ENCODE measurements around the gene SPG21. TPM values are rescaled to one million over a fixed set of nuclear protein-coding genes. Genes with fewer than 3 reads are reported as not detected.

The SPG21 gene
- total and polyA plus RNA-seq, 2 of the 13 experiments (the other 11 are each of a cell fraction or from before 2014, with no cell fraction given): 36.7 to 42.4 TPM

DNA sequence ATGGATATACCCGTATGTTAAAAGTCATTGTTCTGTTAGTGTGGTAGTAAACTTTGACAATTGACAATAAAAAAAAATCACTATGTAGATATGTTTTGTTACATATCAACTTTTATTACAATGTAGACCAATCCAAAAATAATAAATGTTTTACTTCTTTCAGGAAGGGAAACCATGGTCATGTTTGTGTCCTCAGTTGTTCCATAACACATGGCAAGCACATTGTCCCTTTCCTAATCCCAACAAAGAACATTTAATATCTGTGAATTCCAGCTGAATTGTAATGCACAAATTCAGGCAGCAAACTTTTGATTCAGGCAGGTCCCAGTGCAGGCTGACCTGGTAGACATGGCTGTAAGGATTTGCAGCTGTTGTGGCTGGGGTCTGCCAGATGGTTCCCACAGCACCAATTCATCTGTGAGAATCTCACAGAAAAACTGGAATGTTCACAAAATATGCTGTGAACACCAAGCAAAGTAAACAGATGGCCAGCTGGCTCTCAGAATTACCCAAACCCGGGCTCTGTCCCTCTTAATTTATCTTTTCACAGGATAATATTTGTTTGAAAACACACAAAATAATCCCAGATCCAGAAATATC, 1.9 kb upstream of the SPG21 start:
- 37% methylated on average over 2 of the region's 2 CpGs for WGBS (ENCODE audit: low lambda C conversion rate)
- H3K4me3 ChIP-seq (replicated peaks in 1 of 3; ENCODE audit: insufficient read depth in 1 of 3, low read depth in 2 of 3, low read length in 3 of 3): no peak overlapping the region
- intact Hi-C loops (cut with micrococcal nuclease; ENCODE audit: unreplicated experiment) (loop anchor here (5.0 kb wide), 1 partner anchor 61 kb away; no protein-coding TSS in a partner anchor), in situ Hi-C loops (cut with HindIII; ENCODE audit: extremely low pct_ligation_motif_present, low pct_unique_long_range_greater_than_20kb) (no loop called here)
- peaks cover 10% of the 10 kb centered on the region for H3K79me2 ChIP-seq (ENCODE audit: insufficient read depth, low read length)
- DNase-seq (ENCODE audit: low spot score): no peak
- no peaks in the 10 kb centered on the region for H3K9me3 ChIP-seq (ENCODE audit: low read length)
- H4K20me1 ChIP-seq (ENCODE audit: insufficient read depth, low read length): no peaks in the 10 kb centered on the region
- no TSS peak for BruUV-seq (replicated peaks)
- peaks cover 34% of the 10 kb centered on the region for H3K4me1 ChIP-seq (ENCODE audit: insufficient read depth, low read length)
- ChIA-PET POLR2A (no interaction called here), CTCF (ENCODE audit: low intra/inter-chr PET ratio, low total read pairs) (no interaction called here)
- H3K27ac ChIP-seq (ENCODE audit: extremely low read length, insufficient read depth, low read length): no peak overlapping the region
- H3K4me2 ChIP-seq (ENCODE audit: low read depth, low read length): no peak overlapping the region
- FAIRE-seq: no peak
- no peaks in the 10 kb centered on the region for H3K36me3 ChIP-seq (replicated peaks in 1 of 2; ENCODE audit: control insufficient read depth in 1 of 2, insufficient read depth in 2 of 2, low read length in 2 of 2)
- no peak for ATAC-seq
- no peak overlapping the region for H3K9ac ChIP-seq (ENCODE audit: insufficient read depth, low read depth, low read length)
- no peak overlapping the region for H2AFZ ChIP-seq (ENCODE audit: low read length)
- no peaks in the 10 kb centered on the region; a peak in 1 of 5 replicates for H3K27me3 ChIP-seq (ENCODE audit: control insufficient read depth in 1 of 2, insufficient read depth in 2 of 2, low read length in 2 of 2)
- TF ChIP-seq KDM6A (CRISPR knock-in tag; IDR thresholded peaks at IDR 0.05; ENCODE audit: low read depth) (no peak), NAIF1 (CRISPR knock-in tag; IDR thresholded peaks at IDR 0.05; ENCODE audit: borderline replicate concordance) (no peak), BORCS8-MEF2B (CRISPR knock-in tag; IDR thresholded peaks at IDR 0.05) (no peak), ESRRA (CRISPR knock-in tag; IDR thresholded peaks at IDR 0.05; ENCODE audit: low read depth) (no peak), KMT2B (CRISPR knock-in tag; IDR thresholded peaks at IDR 0.05) (no peak), IRF2 (CRISPR knock-in tag; IDR thresholded peaks at IDR 0.05) (no peak), ATRX (CRISPR knock-in tag; IDR thresholded peaks at IDR 0.05; ENCODE audit: borderline replicate concordance) (no peak), ZNF761 (CRISPR knock-in tag; conservative IDR thresholded peaks at IDR 0.05) (no peak), FOXP1 (IDR thresholded peaks at IDR 0.05) (no peak), FOXP1 (CRISPR knock-in tag; IDR thresholded peaks at IDR 0.05) (no peak), PCBP1 (IDR thresholded peaks at IDR 0.05; ENCODE audit: borderline replicate concordance, low read depth, low read length) (no peak)
- TF ChIP-seq, protein P1, sequence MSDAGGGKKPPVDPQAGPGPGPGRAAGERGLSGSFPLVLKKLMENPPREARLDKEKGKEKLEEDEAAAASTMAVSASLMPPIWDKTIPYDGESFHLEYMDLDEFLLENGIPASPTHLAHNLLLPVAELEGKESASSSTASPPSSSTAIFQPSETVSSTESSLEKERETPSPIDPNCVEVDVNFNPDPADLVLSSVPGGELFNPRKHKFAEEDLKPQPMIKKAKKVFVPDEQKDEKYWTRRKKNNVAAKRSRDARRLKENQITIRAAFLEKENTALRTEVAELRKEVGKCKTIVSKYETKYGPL (CRISPR knock-in tag; IDR thresholded peaks at IDR 0.05): no peak
- TF ChIP-seq, protein P2, sequence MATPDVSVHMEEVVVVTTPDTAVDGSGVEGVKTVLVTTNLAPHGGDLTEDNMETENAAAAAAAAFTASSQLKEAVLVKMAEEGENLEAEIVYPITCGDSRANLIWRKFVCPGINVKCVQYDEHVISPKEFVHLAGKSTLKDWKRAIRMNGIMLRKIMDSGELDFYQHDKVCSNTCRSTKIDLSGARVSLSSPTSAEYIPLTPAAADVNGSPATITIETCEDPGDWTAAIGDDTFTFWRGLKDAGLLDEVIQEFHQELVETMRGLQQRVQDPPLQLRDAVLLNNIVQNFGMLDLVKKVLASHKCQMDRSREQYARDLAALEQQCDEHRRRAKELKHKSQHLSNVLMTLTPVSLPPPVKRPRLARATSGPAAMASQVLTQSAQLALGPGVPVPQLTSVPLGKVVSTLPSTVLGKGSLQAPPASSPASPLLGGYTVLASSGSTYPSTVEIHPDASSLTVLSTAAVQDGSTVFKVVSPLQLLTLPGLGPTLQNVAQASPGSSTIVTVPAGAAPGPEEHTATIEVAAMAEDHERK (CRISPR knock-in tag; IDR thresholded peaks at IDR 0.05; ENCODE audit: low read depth): no peak
- TF ChIP-seq, protein P3, sequence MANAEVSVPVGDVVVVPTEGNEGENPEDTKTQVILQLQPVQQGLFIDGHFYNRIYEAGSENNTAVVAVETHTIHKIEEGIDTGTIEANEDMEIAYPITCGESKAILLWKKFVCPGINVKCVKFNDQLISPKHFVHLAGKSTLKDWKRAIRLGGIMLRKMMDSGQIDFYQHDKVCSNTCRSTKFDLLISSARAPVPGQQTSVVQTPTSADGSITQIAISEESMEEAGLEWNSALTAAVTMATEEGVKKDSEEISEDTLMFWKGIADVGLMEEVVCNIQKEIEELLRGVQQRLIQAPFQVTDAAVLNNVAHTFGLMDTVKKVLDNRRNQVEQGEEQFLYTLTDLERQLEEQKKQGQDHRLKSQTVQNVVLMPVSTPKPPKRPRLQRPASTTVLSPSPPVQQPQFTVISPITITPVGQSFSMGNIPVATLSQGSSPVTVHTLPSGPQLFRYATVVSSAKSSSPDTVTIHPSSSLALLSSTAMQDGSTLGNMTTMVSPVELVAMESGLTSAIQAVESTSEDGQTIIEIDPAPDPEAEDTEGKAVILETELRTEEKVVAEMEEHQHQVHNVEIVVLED (CRISPR knock-in tag; IDR thresholded peaks at IDR 0.05; ENCODE audit: borderline replicate concordance): no peak
- TF ChIP-seq, protein P4, sequence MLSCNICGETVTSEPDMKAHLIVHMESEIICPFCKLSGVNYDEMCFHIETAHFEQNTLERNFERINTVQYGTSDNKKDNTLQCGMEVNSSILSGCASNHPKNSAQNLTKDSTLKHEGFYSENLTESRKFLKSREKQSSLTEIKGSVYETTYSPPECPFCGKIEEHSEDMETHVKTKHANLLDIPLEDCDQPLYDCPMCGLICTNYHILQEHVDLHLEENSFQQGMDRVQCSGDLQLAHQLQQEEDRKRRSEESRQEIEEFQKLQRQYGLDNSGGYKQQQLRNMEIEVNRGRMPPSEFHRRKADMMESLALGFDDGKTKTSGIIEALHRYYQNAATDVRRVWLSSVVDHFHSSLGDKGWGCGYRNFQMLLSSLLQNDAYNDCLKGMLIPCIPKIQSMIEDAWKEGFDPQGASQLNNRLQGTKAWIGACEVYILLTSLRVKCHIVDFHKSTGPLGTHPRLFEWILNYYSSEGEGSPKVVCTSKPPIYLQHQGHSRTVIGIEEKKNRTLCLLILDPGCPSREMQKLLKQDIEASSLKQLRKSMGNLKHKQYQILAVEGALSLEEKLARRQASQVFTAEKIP (CRISPR knock-in tag; IDR thresholded peaks at IDR 0.05; ENCODE audit: borderline replicate concordance): no peak
- TF ChIP-seq, protein P5, sequence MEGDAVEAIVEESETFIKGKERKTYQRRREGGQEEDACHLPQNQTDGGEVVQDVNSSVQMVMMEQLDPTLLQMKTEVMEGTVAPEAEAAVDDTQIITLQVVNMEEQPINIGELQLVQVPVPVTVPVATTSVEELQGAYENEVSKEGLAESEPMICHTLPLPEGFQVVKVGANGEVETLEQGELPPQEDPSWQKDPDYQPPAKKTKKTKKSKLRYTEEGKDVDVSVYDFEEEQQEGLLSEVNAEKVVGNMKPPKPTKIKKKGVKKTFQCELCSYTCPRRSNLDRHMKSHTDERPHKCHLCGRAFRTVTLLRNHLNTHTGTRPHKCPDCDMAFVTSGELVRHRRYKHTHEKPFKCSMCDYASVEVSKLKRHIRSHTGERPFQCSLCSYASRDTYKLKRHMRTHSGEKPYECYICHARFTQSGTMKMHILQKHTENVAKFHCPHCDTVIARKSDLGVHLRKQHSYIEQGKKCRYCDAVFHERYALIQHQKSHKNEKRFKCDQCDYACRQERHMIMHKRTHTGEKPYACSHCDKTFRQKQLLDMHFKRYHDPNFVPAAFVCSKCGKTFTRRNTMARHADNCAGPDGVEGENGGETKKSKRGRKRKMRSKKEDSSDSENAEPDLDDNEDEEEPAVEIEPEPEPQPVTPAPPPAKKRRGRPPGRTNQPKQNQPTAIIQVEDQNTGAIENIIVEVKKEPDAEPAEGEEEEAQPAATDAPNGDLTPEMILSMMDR (CRISPR knock-in tag; IDR thresholded peaks at IDR 0.05): no peak
- TF ChIP-seq, protein P6, sequence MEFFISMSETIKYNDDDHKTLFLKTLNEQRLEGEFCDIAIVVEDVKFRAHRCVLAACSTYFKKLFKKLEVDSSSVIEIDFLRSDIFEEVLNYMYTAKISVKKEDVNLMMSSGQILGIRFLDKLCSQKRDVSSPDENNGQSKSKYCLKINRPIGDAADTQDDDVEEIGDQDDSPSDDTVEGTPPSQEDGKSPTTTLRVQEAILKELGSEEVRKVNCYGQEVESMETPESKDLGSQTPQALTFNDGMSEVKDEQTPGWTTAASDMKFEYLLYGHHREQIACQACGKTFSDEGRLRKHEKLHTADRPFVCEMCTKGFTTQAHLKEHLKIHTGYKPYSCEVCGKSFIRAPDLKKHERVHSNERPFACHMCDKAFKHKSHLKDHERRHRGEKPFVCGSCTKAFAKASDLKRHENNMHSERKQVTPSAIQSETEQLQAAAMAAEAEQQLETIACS (CRISPR knock-in tag; IDR thresholded peaks at IDR 0.05): no peak
